IPS-NIHi7 (cell line): ENCODE data around the gene LRIT2.

ENCODE experiments used
- DNase-seq: peaks from one replicate; pipeline ENCODE4 v3.0.0; 2012; ENCODE audit warnings: mixed read lengths; ENCODE audit errors: extremely low spot score

Gene LRIT2

GRCh38 chr10:84205853-84206525 is 19.4 kb downstream of the LRIT2 start:
- no peak for DNase-seq

GRCh38 chr10:84205049-84205852 is 20.1 kb downstream of the LRIT2 start:
- DNase-seq: peak; percentile 82

- DNase-seq: no peak
Measured at GRCh38 chr10:84204610-84205009, 20.7 kb downstream of the LRIT2 start.

GRCh38 chr10:84204122-84204521 is 21.2 kb downstream of the LRIT2 start:
- peak; percentile 86 for DNase-seq

GRCh38 chr10:84202349-84202748 is 23.0 kb downstream of the LRIT2 start:
- DNase-seq: no peak

GRCh38 chr10:84201682-84202081 is 23.7 kb downstream of the LRIT2 start:
- no peak for DNase-seq

- peak; percentile 43 for DNase-seq
Measured at GRCh38 chr10:84201244-84201606, 24.1 kb downstream of the LRIT2 start.

GRCh38 chr10:84200537-84201243 is 24.7 kb downstream of the LRIT2 start:
- DNase-seq: no peak

- DNase-seq: no peak
Measured at GRCh38 chr10:84198206-84198915, 27.0 kb downstream of the LRIT2 start.

GRCh38 chr10:84197643-84198042 is 27.7 kb downstream of the LRIT2 start:
- no peak for DNase-seq

- DNase-seq: no peak
Measured at GRCh38 chr10:84196941-84197340, 28.4 kb downstream of the LRIT2 start.

GRCh38 chr10:84196083-84196482 is 29.3 kb downstream of the LRIT2 start:
- DNase-seq: no peak

GRCh38 chr10:84195044-84195830 is 30.1 kb downstream of the LRIT2 start:
- DNase-seq: no peak

- peak; percentile 77 for DNase-seq
Measured at GRCh38 chr10:84194424-84195043, 30.8 kb downstream of the LRIT2 start, which contains the start of gene CDHR1. Gene CDHR1, plus strand, starts transcription at chr10:84194537. Its CDS starts 224 bp downstream, at chr10:84194761.

GRCh38 chr10:84193846-84194423 is 31.4 kb downstream of the LRIT2 start:
- no peak for DNase-seq

GRCh38 chr10:84193327-84193726 is 32.0 kb downstream of the LRIT2 start:
- DNase-seq: no peak

GRCh38 chr10:84191106-84191505 is 34.2 kb downstream of the LRIT2 start:
- DNase-seq: no peak

GRCh38 chr10:84190621-84191020 is 34.7 kb downstream of the LRIT2 start:
- no peak for DNase-seq

- no peak for DNase-seq
Measured at GRCh38 chr10:84188815-84189214, 36.5 kb downstream of the LRIT2 start.

- no peak for DNase-seq
Measured at GRCh38 chr10:84185526-84186175, 39.7 kb downstream of the LRIT2 start.
